M059J (cell line): Measurements from ENCODE around the gene NR2C2. TPM values are rescaled to one million over a fixed set of nuclear protein-coding genes. Genes with fewer than 3 reads are reported as not detected.

Experiments
- total RNA-seq: library from RNA; depleted of rRNA; stranded (reverse); fragments of >200 nt; shearing (Covaris generic); gene quantifications from 2 replicates; pipeline ENCODE4 v1.2.3, GENCODE V29; 2014; rRNA removed

NR2C2 gene
- total RNA-seq, 1 experiment from 2014 or later, result 20.3 TPM

Other genes starting within 250 kb of the NR2C2 start
- 0.05 TPM in 1 of 2 replicates, not detected in the other for gene FGD5, start 128.6 kb upstream of the NR2C2 start, total RNA-seq
- gene MRPS25, start 117.7 kb downstream of the NR2C2 start, total RNA-seq, result 5.6 and 12.6 TPM in 2 replicates
- 11.3 and 17.4 TPM in 2 replicates for gene RBSN, start 151.6 kb downstream of the NR2C2 start, total RNA-seq